Fibroblast of skin of back (primary cell): ENCODE data around the gene PIK3R5. TPM values are rescaled to one million over a fixed set of nuclear protein-coding genes. Genes with fewer than 3 reads are reported as not detected.
"Not testable (repeated sequence)": the region's sequence is repeated elsewhere in the genome, so short reads cannot be mapped to it uniquely, and the experiment has no call there.

Source experiments
- DNase-seq: peaks from one replicate; pipeline ENCODE4 v3.0.0-alpha.2; 2013
- polyA plus RNA-seq, 2 experiments: library from polyadenylated mRNA; unstranded; fragments of 120-200 nt; gene quantifications; one replicate each; pipeline ENCODE4 v1.2.1, GENCODE V29; 2013; ENCODE audit not compliant: insufficient read length in 2 of 2

PIK3R5 gene, protein sequence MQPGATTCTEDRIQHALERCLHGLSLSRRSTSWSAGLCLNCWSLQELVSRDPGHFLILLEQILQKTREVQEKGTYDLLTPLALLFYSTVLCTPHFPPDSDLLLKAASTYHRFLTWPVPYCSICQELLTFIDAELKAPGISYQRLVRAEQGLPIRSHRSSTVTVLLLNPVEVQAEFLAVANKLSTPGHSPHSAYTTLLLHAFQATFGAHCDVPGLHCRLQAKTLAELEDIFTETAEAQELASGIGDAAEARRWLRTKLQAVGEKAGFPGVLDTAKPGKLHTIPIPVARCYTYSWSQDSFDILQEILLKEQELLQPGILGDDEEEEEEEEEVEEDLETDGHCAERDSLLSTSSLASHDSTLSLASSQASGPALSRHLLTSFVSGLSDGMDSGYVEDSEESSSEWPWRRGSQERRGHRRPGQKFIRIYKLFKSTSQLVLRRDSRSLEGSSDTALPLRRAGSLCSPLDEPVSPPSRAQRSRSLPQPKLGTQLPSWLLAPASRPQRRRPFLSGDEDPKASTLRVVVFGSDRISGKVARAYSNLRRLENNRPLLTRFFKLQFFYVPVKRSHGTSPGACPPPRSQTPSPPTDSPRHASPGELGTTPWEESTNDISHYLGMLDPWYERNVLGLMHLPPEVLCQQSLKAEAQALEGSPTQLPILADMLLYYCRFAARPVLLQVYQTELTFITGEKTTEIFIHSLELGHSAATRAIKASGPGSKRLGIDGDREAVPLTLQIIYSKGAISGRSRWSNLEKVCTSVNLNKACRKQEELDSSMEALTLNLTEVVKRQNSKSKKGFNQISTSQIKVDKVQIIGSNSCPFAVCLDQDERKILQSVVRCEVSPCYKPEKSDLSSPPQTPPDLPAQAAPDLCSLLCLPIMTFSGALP
- not detected for polyA plus RNA-seq (2013, experiment 1 of 2; ENCODE audit: insufficient read length)
- not detected for polyA plus RNA-seq (2013, experiment 2 of 2; ENCODE audit: insufficient read length)

GRCh38 chr17:8965394-8966168, at the start of gene PIK3R5:
Gene PIK3R5, minus strand, starts transcription at chr17:8965707. Its CDS starts 54,213 bp downstream, at chr17:8911494.
- no peak for DNase-seq

DNA sequence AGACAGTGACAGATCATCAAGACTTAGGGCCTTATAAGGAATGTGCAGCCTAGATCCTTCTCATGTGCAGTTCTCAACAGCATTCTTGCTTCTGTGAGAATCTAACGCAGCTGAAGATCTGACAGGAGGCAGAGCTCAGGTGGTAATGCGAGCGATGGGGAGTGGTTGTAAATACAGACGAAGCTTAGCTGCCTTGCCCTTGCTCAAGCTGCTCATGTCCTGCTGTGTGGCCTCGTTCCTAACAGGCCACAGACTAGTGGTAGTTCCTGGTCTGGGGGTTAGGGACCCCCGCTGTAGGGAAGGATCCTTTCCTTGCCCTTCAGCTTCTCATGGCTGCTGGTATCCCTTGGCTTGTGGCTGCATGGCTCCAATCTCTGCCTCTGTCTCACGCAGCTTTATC, 45.5 kb upstream of the PIK3R5 start:
- DNase-seq = no peak

GRCh38 chr17:9009737-9010136, 44.2 kb upstream of the PIK3R5 start:
- no peak for DNase-seq

GRCh38 chr17:9009096-9009495, 43.6 kb upstream of the PIK3R5 start:
- no peak for DNase-seq

DNA sequence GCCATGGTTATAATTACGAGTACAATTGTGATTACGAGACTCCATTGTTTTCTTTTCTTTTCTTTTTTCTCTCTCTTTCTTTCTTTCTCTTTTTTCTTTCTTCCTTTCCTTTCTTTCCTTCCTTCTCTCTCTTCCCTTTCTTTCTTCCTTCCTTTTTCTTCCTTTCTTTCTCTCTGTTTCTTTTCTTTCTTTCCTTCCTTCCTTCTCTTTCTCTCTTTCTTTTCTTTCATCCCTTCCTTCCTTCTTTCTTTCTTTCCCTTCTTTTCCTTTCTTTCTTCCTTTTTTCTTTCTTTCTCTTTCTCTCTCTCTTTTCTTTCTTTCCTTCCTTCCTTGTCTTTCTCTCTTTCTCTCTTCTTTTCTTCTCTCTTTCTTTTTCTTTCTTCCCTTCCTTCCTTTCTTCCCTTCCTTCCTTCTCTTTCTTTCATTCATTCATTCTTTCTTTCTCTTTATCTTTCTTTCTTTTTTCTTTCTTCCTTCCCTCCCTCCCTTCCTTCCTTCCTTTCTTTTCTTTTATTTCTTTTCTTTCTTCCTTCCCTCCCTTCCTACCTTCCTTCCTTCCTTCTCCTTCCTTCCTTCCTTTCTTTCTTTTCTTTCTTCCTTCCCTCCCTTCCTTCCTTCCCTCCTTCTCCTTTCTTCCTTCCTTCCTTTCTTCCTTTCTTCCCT, 41.7 kb upstream of the PIK3R5 start:
- no peak for DNase-seq

GRCh38 chr17:9006175-9006767, 40.8 kb upstream of the PIK3R5 start:
- DNase-seq = no peak

- DNase-seq = no peak
Measured at GRCh38 chr17:9004961-9005285, 39.4 kb upstream of the PIK3R5 start.

DNA sequence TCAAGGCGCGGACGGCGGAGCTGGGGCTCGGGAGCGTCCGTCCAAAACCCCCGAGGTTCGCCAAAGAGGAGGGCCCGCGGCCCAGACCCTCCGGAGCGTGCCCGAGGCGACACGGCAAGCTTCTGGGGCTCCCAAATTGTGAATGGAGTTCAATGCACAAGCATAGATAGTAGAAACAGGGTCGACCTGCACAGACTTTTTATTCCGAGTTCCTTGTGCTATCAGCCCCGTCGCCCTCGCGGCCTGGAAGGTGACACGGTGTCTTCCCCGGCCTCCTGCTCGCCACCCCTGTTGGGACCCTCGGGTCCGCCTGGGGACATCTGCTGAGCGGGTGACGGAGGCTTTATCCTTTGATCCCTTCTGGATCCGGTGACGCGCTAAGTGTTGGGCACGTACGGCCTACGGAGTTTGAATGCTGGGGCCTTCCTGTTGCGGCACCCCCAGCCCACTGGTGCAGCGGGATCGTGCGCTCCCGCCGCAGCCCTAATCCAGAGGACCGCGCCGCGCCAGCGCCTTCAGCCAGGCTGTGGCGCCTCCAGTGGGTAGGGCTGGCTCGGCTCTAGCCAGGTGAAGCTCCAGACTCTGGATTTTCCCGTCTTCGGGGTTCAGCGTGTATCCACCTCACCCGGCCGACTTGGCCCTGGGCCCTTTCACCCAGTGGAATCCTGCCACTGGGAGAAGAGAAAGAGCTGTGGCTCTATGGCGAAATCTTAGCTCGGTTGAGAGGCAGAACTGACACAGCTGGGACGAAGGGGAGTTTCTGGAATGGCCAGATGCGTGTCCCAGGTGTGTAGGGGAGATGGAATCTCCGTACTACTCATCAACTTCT, 38.8 kb upstream of the PIK3R5 start:
- no peak for DNase-seq

DNA sequence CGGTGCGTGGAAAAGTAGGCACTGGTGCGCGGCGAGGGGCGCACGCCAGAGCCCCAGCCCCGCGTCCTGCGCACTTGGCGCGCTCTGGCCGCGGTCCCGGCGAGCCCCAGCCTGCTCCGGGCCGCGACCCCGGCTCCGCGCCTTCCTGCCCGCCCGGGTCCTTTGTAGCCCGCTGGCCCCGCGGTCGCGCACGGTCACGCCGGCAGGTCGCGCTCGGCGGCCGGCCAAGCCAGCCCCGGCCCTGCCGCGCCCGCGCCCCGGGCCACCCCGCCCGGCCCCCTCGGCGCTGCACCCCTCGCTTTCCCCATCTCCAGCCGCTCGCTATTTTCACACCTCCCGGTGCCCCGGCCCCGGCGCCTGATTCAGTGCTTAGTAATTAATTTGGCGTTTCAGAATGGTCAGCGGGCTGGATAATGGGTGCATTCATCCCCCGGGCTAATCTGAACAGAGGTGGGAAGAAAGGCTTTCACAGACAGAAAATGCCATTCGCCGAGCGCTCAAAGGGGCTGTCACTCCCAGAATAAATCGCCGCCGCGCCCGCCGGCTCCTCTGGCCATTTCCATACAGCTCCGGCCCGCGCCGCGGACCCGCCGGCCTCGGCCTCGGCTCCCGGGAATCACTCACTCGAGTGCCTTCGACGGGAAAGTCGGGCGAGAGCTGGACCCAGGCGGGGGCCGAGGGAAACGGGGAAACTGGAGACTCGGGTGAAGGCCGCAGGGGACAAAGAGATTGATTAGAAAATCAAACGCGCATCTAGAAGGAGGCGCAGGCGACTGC, 38.0 kb upstream of the PIK3R5 start:
- no peak for DNase-seq

- peak; percentile 12 for DNase-seq
Measured at GRCh38 chr17:9002606-9003354, 37.3 kb upstream of the PIK3R5 start.

- no peak for DNase-seq
Measured at GRCh38 chr17:9002227-9002605, 36.7 kb upstream of the PIK3R5 start.

- DNase-seq = no peak
Measured at GRCh38 chr17:9001559-9001958, 36.1 kb upstream of the PIK3R5 start.

- DNase-seq = peak; percentile 46
Measured at GRCh38 chr17:8997994-8998628, 32.6 kb upstream of the PIK3R5 start.

- no peak for DNase-seq
Measured at GRCh38 chr17:8995711-8996110, 30.2 kb upstream of the PIK3R5 start.

- peak; percentile 47 for DNase-seq
Measured at GRCh38 chr17:8994319-8994718, 28.8 kb upstream of the PIK3R5 start.

GRCh38 chr17:8991514-8992285, 26.2 kb upstream of the PIK3R5 start:
- DNase-seq = peak; percentile 57

DNA sequence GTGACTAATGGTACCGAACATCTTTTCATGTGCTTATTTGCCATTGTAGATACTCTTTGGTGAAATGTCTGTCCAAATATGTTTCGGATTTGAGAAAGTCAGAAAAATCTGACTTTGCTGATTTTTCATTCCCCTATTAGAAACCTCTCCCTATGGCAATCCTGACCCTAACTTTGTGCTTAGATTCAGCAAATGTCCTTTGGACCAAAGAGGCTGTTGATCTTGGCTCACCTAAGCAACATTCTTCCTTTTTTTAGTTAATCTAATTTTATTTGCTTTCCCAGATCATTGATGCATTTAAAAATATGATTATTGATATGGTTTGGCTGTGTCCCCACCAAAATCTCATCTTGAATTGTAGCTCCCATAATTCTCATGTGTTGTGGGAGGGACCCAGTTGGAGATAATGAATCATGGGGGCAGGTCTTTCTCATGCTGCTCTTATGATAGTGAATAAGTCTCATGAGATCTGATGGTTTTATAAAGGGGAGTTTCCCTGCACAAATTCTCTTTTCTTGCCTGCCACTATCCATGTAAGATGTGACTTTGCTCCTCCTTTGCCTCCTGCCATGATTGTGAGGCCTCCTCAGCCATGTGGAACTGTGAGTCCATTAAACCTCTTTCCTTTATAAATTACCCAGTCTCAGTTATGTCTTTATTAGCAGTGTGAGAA, 22.9 kb upstream of the PIK3R5 start:
- DNase-seq = not testable (repeated sequence)
